Measurements from ENCODE around the gene MFAP5. TPM values are rescaled to one million over a fixed set of nuclear protein-coding genes. Genes with fewer than 3 reads are reported as not detected.

MFAP5 gene
- total and polyA plus RNA-seq, 12 donors, result 12.3 to 53.0 (median 25.2) TPM

DNA sequence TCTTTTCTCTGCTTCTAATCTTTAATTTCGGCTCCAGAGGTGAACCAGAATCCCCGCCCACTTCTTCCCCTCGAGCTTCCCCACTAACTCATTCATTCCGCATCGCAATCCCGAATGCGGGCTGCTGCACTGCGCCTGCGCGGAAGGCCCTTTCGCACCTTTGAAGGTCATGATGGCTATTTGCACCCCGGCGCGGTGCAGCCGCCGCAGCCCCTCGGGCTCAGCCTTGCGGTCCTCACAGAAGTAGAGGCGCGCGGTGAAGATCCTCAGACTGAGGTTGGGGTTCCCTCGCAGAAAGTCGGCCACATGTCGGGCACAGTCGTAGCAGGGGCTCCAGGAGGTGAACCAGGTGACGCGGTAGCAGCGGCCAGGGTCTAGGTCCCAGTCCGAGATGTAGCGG lies 57.6 kb downstream of the MFAP5 start:
- no peak for ATAC-seq
- DNase-seq, result no peak
- Histone ChIP-seq H3K27me3 (peaks cover 0 to 25% (median 8%) of the 10 kb centered on the region in 7 donors), H3K9me3 (no peaks in the 10 kb centered on the region), H3K27ac (no peak overlapping the region), H3K4me3 (no peak overlapping the region), H3K4me1 (peaks cover 0 to 15% (median 0%) of the 10 kb centered on the region in 9 donors), H3K36me3 (no peaks in the 10 kb centered on the region)
- TF ChIP-seq, protein P1, sequence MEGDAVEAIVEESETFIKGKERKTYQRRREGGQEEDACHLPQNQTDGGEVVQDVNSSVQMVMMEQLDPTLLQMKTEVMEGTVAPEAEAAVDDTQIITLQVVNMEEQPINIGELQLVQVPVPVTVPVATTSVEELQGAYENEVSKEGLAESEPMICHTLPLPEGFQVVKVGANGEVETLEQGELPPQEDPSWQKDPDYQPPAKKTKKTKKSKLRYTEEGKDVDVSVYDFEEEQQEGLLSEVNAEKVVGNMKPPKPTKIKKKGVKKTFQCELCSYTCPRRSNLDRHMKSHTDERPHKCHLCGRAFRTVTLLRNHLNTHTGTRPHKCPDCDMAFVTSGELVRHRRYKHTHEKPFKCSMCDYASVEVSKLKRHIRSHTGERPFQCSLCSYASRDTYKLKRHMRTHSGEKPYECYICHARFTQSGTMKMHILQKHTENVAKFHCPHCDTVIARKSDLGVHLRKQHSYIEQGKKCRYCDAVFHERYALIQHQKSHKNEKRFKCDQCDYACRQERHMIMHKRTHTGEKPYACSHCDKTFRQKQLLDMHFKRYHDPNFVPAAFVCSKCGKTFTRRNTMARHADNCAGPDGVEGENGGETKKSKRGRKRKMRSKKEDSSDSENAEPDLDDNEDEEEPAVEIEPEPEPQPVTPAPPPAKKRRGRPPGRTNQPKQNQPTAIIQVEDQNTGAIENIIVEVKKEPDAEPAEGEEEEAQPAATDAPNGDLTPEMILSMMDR (IDR thresholded peaks at IDR 0.05), result no peak
- intact Hi-C loops (cut with DNase I), result loop anchor here in 4 of 10 donors (5.0 to 10.0 kb wide), 2 partner anchors 58 to 60 kb away; partner anchors contain the start of gene CLEC4E (in 1 of the 4)
- WGBS, 2 donors, result 93 to 94% methylated on average over 30 of the region's 30 CpGs

- Histone ChIP-seq H3K27me3 (peaks cover 0 to 25% (median 8%) of the 10 kb centered on the region in 7 donors), H3K4me3 (no peak overlapping the region), H3K4me1 (peaks cover 0 to 8% (median 0%) of the 10 kb centered on the region in 9 donors), H3K36me3 (no peaks in the 10 kb centered on the region), H3K9me3 (no peaks in the 10 kb centered on the region), H3K27ac (no peak overlapping the region)
- 35 to 45% methylated on average over 3 of the region's 3 CpGs for WGBS, 2 donors
- ATAC-seq (no peak), DNase-seq (no peak)
- intact Hi-C loops (cut with DNase I), result loop anchor here in 1 of 10 donors (10.0 kb wide), 1 partner anchor 59 kb away; the partner anchor contains the start of gene CLEC4E
- TF ChIP-seq, protein P1 (IDR thresholded peaks at IDR 0.05), result no peak
Observed at GRCh38 chr12:8603856-8604255, 58.8 kb downstream of the MFAP5 start.

DNA sequence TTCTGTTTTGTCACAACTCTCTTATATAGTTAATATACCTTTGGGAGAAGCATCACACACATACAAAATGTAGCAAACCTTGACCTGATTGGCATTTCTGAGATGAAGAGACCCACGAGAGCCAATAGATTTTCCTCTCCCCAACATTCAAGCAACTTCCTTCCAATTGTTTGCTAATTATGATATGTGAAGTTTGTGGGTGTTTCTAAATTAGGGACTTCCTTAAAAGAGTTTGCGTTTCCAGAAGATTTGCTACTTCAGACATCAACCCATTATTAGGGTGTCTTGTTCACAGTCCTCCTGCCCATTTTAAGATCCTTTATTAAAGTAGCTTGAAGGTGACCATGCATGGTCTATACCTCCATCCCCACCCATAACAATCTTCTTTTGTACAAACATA lies 59.3 kb downstream of the MFAP5 start:
- DNase-seq (no peak), ATAC-seq (no peak)
- no peaks in the 10 kb centered on the region for H3K9me3 ChIP-seq
- H3K27ac ChIP-seq, result no peak overlapping the region
- TF ChIP-seq, protein P1 (IDR thresholded peaks at IDR 0.05), result no peak
- 48 to 51% methylated on average over 2 of the region's 2 CpGs for WGBS, 2 donors
- intact Hi-C loops (cut with DNase I), result loop anchor here in 1 of 10 donors (10.0 kb wide), 1 partner anchor 58 kb away; the partner anchor contains the start of gene CLEC4E
- H3K4me1 ChIP-seq, result peaks cover 0 to 6% (median 0%) of the 10 kb centered on the region in 9 donors
- no peaks in the 10 kb centered on the region for H3K36me3 ChIP-seq
- H3K27me3 ChIP-seq, result peaks cover 0 to 25% (median 8%) of the 10 kb centered on the region in 7 donors
- H3K4me3 ChIP-seq, result no peak overlapping the region

GRCh38 chr12:8596561-8596960 lies 66.1 kb downstream of the MFAP5 start:
- WGBS, 2 donors, result 57 to 59% methylated on average over 3 of the region's 3 CpGs
- intact Hi-C loops (cut with DNase I), result no loop called here

More at GRCh38 chr12:8596561-8596960, 66.1 kb downstream of the MFAP5 start:
- Histone ChIP-seq H3K9me3 (no peaks in the 10 kb centered on the region), H3K4me1 (no peaks in the 10 kb centered on the region), H3K27ac (no peak overlapping the region), H3K36me3 (no peaks in the 10 kb centered on the region), H3K27me3 (no peaks in the 10 kb centered on the region), H3K4me3 (no peak overlapping the region)
- ATAC-seq, result no peak
- TF ChIP-seq, protein P1 (IDR thresholded peaks at IDR 0.05), result no peak
- no peak for DNase-seq

Other genes starting within 250 kb of the MFAP5 start
- under 1 TPM in 1 of 10 donors, not detected in 9; 0.14 TPM for gene CLEC6A, start 206.9 kb downstream of the MFAP5 start, total RNA-seq
- gene CLEC6A, start 206.9 kb downstream of the MFAP5 start, polyA plus RNA-seq, result not detected
- 1 to 10 TPM in 1 of 10 donors, under 1 TPM in 5, not detected in 4; 0.17 to 1.0 (median 0.30) TPM for gene CLEC4D, start 149.3 kb downstream of the MFAP5 start, total RNA-seq
- gene CLEC4D, start 149.3 kb downstream of the MFAP5 start, polyA plus RNA-seq, result under 1 TPM in 1 of 2 donors, not detected in 1; 0.17 TPM
- 1 to 10 TPM in 4 of 10 donors, under 1 TPM in 4, not detected in 2; 0.25 to 5.5 (median 1.0) TPM for gene CLEC4E, start 121.9 kb downstream of the MFAP5 start, total RNA-seq
- gene CLEC4E, start 121.9 kb downstream of the MFAP5 start, polyA plus RNA-seq, result 1 to 10 TPM in 1 of 2 donors, under 1 TPM in 1; 0.88 to 1.7 TPM
- not detected for gene AICDA, start 50.0 kb downstream of the MFAP5 start, total RNA-seq
- under 1 TPM; 0.03 to 0.22 TPM for gene AICDA, start 50.0 kb downstream of the MFAP5 start, polyA plus RNA-seq
- 10 to 100 TPM; 10.5 to 16.4 (median 12.6) TPM for gene RIMKLB, start 35.2 kb upstream of the MFAP5 start, total RNA-seq
- 10 to 100 TPM in 1 of 2 donors, 1 to 10 TPM in 1; 7.2 to 65.9 TPM for gene RIMKLB, start 35.2 kb upstream of the MFAP5 start, polyA plus RNA-seq
- under 1 TPM in 1 of 10 donors, not detected in 9; 0.20 TPM for gene A2ML1, start 159.8 kb upstream of the MFAP5 start, total RNA-seq
- under 1 TPM in 1 of 2 donors, not detected in 1; 0.13 TPM for gene A2ML1, start 159.8 kb upstream of the MFAP5 start, polyA plus RNA-seq